Right kidney (tissue), 1 donor: ENCODE results near the gene LPCAT2.

Source experiments
- DNase-seq: peaks from one replicate; pipeline ENCODE4 v3.0.0-alpha.2; 2016

LPCAT2 gene

GRCh38 chr16:55479430-55480140, 29.3 kb upstream of the LPCAT2 start:
- peak; percentile 67 for DNase-seq

DNA sequence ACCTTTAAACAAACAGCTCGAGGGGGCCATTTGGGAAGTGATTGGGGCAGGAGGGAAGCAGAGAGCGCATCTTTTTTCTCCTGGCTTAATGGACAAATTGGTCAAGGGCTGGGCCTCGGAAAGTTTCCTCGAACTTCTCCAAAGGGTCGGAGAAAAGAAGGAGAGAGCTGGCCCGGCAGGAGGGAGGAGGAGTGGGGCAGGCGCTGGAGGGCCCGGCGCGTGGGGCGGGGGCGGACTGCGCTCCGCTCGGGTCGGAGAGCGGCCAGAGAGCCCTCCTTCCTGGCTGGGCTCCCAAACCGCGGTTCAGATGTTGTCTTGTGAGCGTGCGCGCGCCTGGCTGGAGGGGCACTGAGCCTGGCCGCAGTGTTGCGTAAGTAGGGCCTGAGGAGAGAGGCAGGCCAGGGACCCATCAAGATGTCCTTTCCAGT, 28.6 kb upstream of the LPCAT2 start:
- DNase-seq: peak; percentile 63

GRCh38 chr16:55481023-55481422, 27.8 kb upstream of the LPCAT2 start:
- no peak for DNase-seq

DNA sequence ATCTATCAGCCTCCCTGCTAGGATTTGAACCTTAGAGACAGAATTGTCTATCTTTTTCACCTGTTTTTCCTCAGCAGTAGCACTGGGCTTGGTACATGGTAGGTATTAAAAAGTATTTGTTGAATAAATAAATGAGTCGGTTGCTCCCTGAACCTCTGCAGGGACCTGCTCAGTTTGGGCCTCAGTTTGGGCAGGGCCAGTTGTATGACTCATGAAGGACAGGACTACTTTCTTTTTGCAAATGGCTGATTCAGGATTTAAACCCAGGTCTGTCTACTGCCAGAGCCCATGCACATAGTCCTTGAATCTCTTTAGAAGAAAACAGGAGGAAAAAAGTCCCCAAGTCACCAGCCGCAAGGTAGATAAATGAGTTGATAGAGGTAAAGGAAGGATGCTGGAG, 26.8 kb upstream of the LPCAT2 start:
- no peak for DNase-seq

DNA sequence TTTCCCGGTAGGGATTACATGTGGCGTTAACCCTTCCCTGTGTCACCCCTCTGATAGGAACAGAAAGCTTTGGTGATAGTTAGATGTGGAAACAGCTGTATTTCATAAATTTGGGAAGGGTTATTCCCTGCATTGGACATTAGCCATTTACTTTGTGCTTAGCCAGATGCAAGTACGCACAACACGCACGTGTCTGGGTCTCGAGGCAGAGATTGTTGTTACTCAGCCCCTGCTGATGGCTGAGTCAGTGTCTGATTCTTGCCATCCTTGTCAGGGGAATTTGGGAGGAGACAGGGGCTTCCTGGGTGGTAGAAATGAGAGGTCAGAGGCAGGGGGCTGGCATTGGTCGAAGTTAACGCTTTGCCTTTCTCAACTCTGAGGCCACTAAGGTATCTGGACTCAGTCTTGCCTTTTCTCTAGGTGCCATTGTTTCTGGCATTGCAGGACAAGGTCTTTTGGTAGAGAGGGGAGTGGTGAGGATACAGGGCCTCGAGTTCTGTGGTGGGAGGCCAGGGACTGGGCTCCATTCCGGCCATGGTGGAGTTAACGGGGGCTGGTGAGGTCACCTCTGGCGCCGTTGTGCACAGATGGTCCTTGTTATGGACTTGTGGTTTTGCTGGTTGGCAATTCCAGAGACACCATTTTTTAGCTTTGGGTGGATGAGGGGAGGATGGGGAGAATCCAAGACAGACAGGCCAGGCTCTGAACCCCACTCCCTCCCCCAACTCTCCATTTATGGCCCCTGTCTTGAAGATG, 21.6 kb upstream of the LPCAT2 start:
- DNase-seq: no peak

GRCh38 chr16:55488306-55488705, 20.6 kb upstream of the LPCAT2 start:
- DNase-seq: no peak

DNA sequence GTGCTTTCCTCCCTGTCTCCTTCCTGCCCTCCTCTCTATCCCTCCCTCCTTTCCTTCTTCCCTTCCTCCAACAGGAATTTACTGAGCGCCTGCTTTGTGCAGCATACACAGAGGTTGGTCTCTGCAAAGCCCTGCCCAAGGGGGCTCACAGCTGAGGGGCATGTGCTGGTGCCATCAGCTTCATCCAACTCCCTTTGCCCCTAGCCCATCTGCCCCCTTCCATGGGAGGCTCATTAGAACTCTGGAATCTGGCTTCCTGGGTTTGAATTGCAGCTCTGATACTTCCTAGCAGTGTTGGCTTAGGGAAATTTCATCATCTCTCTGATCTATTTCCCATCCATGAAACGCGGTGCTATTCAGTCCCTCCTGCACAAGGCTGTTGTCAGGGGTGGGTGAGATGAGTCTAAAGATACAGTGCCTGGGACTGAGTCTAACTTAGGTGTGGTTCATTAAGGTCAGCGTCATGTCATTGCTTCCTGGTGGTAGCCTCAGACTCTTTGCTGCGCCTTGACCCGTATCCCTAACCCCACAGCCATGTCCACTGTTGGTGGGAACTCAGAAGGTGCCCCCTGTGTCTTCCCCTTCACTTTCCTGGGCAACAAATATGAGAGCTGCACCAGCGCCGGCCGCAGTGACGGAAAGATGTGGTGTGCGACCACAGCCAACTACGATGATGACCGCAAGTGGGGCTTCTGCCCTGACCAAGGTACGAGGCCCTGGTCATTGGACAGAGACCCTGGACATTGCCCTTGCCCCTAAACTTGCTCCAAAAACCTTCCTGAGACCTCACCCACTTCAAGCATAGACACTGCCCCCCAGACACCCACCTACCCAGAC, 19.5 kb upstream of the LPCAT2 start:
- no peak for DNase-seq

- no peak for DNase-seq
Measured at GRCh38 chr16:55489956-55490265, 19.0 kb upstream of the LPCAT2 start.

- DNase-seq: no peak
Measured at GRCh38 chr16:55490301-55490700, 18.6 kb upstream of the LPCAT2 start.

DNA sequence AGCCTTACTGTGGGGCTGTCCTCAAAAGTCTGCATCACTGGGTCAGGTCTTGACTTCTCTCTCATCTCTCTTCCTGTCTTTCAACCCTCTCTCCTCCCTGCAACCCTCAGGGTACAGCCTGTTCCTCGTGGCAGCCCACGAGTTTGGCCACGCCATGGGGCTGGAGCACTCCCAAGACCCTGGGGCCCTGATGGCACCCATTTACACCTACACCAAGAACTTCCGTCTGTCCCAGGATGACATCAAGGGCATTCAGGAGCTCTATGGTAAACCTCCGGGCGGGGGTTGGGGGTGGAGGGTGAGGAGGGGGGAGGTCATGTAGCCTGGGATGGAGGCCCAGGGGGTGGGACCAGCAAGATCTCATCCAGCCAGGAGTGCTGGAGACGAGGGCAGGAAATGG, 17.2 kb upstream of the LPCAT2 start:
- DNase-seq: no peak

GRCh38 chr16:55492756-55493380, 16.0 kb upstream of the LPCAT2 start:
- no peak for DNase-seq

- DNase-seq: peak; percentile 23
Measured at GRCh38 chr16:55494994-55495421, 13.9 kb upstream of the LPCAT2 start.

DNA sequence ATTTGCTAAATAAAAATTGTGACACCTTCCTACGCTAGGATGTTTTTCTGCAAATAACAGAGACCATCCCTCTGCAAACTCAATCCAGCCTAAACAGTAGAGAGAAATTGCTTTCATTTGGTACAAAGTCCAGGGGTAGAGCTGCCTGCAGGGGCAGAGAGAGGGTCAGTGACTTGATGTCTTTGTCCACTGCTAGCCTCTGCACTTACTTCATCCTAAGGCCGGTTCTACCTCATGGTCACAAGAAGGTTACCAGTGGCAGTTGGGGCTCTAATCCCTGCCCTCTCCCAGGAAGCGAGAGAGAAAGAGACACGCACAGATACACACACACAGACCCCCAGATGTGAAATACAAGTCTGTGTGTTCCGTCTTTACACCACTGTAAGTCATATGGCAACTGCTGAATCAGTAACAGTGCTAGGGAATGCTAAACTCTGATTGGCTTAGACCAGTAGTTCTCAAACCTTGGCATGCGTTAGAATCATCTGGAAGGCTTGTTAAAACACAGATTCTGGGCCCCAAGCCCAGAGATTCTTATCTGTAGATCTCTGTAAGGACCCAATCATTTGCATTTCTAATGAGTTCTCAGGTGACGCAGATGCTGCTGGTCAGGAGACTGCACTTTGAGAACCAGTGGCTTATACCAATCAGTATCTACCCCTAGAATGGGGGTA, 13.1 kb upstream of the LPCAT2 start:
- DNase-seq: no peak

GRCh38 chr16:55496509-55497145, 12.2 kb upstream of the LPCAT2 start:
- DNase-seq: no peak

DNA sequence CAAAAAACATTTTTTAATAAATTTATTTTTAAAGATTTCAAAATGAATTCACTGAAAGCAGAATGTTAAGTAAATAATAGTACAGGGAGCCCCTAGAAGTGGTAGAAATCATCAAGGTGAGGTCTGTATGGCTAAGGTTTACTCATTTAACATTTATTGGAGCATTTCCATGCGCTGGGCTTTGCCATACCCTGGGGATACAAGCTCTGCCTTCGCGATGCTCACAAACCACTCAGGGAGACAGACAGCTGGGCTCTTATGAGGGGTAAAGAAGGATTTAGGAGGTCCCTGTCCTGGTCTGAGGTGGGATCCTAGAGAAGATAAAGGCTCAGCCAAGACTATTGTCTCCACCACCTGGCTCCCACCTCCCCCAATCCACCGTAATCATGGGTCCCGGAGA, 11.3 kb upstream of the LPCAT2 start:
- no peak for DNase-seq

DNA sequence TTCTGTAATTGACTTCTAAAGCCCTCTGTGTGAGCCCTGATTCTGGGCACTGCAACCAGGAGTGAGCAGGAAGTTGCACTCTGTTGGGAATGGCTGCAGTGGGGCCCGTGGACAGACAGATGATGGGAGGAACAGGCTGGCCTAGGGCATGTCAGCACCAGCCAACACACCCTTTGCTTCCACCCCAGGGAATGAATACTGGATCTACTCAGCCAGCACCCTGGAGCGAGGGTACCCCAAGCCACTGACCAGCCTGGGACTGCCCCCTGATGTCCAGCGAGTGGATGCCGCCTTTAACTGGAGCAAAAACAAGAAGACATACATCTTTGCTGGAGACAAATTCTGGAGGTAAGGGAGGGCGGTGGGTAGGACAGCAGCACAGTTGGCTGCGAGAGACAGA, 10.8 kb upstream of the LPCAT2 start:
- DNase-seq: no peak

- DNase-seq: no peak
Measured at GRCh38 chr16:55499281-55499680, 9.6 kb upstream of the LPCAT2 start.

DNA sequence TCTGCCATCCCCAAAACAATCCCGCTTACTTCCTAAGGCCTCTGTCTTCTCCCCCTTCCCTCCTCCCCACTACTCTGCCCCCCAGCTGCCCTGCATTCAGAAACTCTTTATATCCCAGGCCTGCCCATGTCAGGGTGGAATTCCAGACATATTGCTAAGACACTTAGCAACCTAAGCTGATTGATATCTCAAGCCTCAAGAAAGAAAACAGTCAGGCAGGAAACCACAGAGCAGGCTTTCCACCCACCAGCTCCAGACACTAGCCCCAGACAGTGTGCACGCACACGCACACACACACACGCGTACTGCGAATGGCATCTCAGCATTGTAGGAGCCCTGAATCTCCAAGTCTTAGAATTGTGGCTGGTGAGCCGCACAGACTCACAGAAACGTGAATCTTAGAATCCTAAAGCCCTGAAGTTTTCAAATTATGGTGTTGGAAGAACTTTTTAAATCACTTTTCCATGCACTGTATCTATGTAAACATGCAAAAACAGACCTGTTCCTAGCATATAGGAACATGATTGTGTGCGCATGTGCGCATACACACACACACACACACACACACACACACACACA, 8.8 kb upstream of the LPCAT2 start:
- peak; percentile 17 for DNase-seq

DNA sequence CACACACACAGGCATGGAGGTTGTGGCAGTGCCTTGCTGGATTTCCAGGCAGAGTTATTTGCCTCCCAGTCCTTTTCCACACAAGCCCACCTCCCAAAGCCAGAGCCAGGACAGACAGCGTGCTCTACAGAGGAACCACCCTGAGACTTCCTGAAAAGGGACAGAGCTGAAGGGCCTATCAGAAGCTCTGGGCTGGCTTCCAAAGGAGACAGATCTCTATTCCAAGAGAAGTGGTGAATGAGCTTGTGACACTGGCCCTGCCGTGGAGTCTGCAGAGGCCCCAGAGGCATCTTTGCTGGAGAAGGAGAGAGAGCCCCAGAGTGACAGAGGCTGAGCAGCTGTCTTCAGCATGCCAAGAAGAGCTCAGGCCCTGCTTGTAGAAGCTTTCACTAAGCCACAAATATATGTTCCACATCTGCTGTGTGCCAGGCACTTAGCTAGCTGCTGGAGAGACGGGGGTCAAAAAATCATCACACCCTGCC, 8.3 kb upstream of the LPCAT2 start:
- peak; percentile 27 for DNase-seq

- no peak for DNase-seq
Measured at GRCh38 chr16:55501549-55502322, 7.1 kb upstream of the LPCAT2 start.
